HG03066 (cell line): ENCODE results near the gene HS3ST3A1.

Experiments used
- ATAC-seq: cut with Tn5 transposase; IDR thresholded peaks from one replicate; pipeline ENCODE4 v1.9.1; 2021; ENCODE audit warnings: low read depth; ENCODE audit not compliant: unreplicated experiment

HS3ST3A1 gene

GRCh38 chr17:13599168-13599577 is 2.6 kb downstream of the HS3ST3A1 start:
- no peak for ATAC-seq

GRCh38 chr17:13598353-13599167 is 3.2 kb downstream of the HS3ST3A1 start:
- no peak for ATAC-seq

- no peak for ATAC-seq
Observed at GRCh38 chr17:13597723-13598347, 3.9 kb downstream of the HS3ST3A1 start.

GRCh38 chr17:13596241-13596923 is 5.3 kb downstream of the HS3ST3A1 start:
- ATAC-seq, result no peak

GRCh38 chr17:13595599-13595899 is 6.2 kb downstream of the HS3ST3A1 start:
- no peak for ATAC-seq

GRCh38 chr17:13594762-13595598 is 6.7 kb downstream of the HS3ST3A1 start:
- no peak for ATAC-seq

GRCh38 chr17:13594310-13594709 is 7.4 kb downstream of the HS3ST3A1 start:
- no peak for ATAC-seq

GRCh38 chr17:13593757-13594156 is 8.0 kb downstream of the HS3ST3A1 start:
- no peak for ATAC-seq

GRCh38 chr17:13593021-13593751 is 8.5 kb downstream of the HS3ST3A1 start:
- no peak for ATAC-seq

- ATAC-seq, result no peak
Observed at GRCh38 chr17:13592427-13592826, 9.3 kb downstream of the HS3ST3A1 start.

GRCh38 chr17:13590441-13590840 is 11.3 kb downstream of the HS3ST3A1 start:
- ATAC-seq, result no peak

GRCh38 chr17:13589658-13590057 is 12.1 kb downstream of the HS3ST3A1 start:
- ATAC-seq, result no peak

GRCh38 chr17:13587487-13588338 is 14.0 kb downstream of the HS3ST3A1 start:
- ATAC-seq, result no peak

- no peak for ATAC-seq
Observed at GRCh38 chr17:13584701-13585080, 17.0 kb downstream of the HS3ST3A1 start.

- ATAC-seq, result no peak
Observed at GRCh38 chr17:13583996-13584700, 17.6 kb downstream of the HS3ST3A1 start.

- no peak for ATAC-seq
Observed at GRCh38 chr17:13582776-13583547, 18.8 kb downstream of the HS3ST3A1 start.

GRCh38 chr17:13581925-13582324 is 19.8 kb downstream of the HS3ST3A1 start:
- no peak for ATAC-seq

GRCh38 chr17:13580790-13581189 is 20.9 kb downstream of the HS3ST3A1 start:
- ATAC-seq, result no peak
